ENCODE results near the gene KDM4C.

Gene KDM4C

GRCh38 chr9:6845128-6845826 lies 87.5 kb downstream of the KDM4C start:
- Histone ChIP-seq H3F3A (ENCODE audit: insufficient read depth, low read length) (no peaks in the 10 kb centered on the region), H3K4me2 (ENCODE audit: low read length) (no peak overlapping the region), H3K36me3 (ENCODE audit: insufficient read depth, low read length) (peaks cover 12% of the 10 kb centered on the region; the same call in 1 of the 2 replicates), H3K79me2 (ENCODE audit: insufficient read depth, low read length) (no peaks in the 10 kb centered on the region), H3K4me1 (ENCODE audit: insufficient read depth, low read length, severe bottlenecking) (no peaks in the 10 kb centered on the region), H3K27ac (ENCODE audit: low read depth, low read length, poor library complexity, severe bottlenecking) (no peak overlapping the region), H3K9me2 (ENCODE audit: low read depth, low read length) (no peaks in the 10 kb centered on the region), H2AFZ (ENCODE audit: low read length) (no peak overlapping the region), H3K4me3 (ENCODE audit: low read depth, low read length, poor library complexity, severe bottlenecking) (no peak overlapping the region), H3K27me3 (ENCODE audit: insufficient read depth, low read length) (no peaks in the 10 kb centered on the region), H3K9ac (ENCODE audit: low read length) (no peak overlapping the region), H3K9me3 (ENCODE audit: low read length) (no peaks in the 10 kb centered on the region), H4K20me1 (ENCODE audit: insufficient read depth, low read length) (no peaks in the 10 kb centered on the region)
- no peak for TF ChIP-seq CTCF (IDR thresholded peaks at IDR 0.05; ENCODE audit: low read length)
- TF ChIP-seq EZH2 (IDR thresholded peaks at IDR 0.05; ENCODE audit: borderline replicate concordance, low read length): no peak

GRCh38 chr9:6845880-6846279 lies 88.1 kb downstream of the KDM4C start:
- Histone ChIP-seq H3K79me2 (ENCODE audit: insufficient read depth, low read length) (no peaks in the 10 kb centered on the region), H3F3A (ENCODE audit: insufficient read depth, low read length) (no peaks in the 10 kb centered on the region), H3K9ac (ENCODE audit: low read length) (no peak overlapping the region), H3K9me2 (ENCODE audit: low read depth, low read length) (no peaks in the 10 kb centered on the region), H3K27ac (ENCODE audit: low read depth, low read length, poor library complexity, severe bottlenecking) (no peak overlapping the region), H4K20me1 (ENCODE audit: insufficient read depth, low read length) (no peaks in the 10 kb centered on the region), H3K36me3 (ENCODE audit: insufficient read depth, low read length) (peaks cover 13% of the 10 kb centered on the region; the same call in 1 of the 2 replicates), H3K4me1 (ENCODE audit: insufficient read depth, low read length, severe bottlenecking) (no peaks in the 10 kb centered on the region), H3K4me2 (ENCODE audit: low read length) (no peak overlapping the region), H3K4me3 (ENCODE audit: low read depth, low read length, poor library complexity, severe bottlenecking) (no peak overlapping the region), H3K9me3 (ENCODE audit: low read length) (no peaks in the 10 kb centered on the region), H3K27me3 (ENCODE audit: insufficient read depth, low read length) (no peaks in the 10 kb centered on the region), H2AFZ (ENCODE audit: low read length) (no peak overlapping the region)
- TF ChIP-seq EZH2 (IDR thresholded peaks at IDR 0.05; ENCODE audit: borderline replicate concordance, low read length) (no peak), CTCF (IDR thresholded peaks at IDR 0.05; ENCODE audit: low read length) (no peak)

- no peak overlapping the region for H3K4me2 ChIP-seq (ENCODE audit: low read length)
- H3K27me3 ChIP-seq (ENCODE audit: insufficient read depth, low read length): no peaks in the 10 kb centered on the region
- no peaks in the 10 kb centered on the region for H3K79me2 ChIP-seq (ENCODE audit: insufficient read depth, low read length)
- H3K27ac ChIP-seq (ENCODE audit: low read depth, low read length, poor library complexity, severe bottlenecking): no peak overlapping the region
- H3K9me2 ChIP-seq (ENCODE audit: low read depth, low read length): no peaks in the 10 kb centered on the region
- H3K9me3 ChIP-seq (ENCODE audit: low read length): no peaks in the 10 kb centered on the region
- no peak overlapping the region for H3K9ac ChIP-seq (ENCODE audit: low read length)
- peaks cover 36% of the 10 kb centered on the region; the same call in 1 of the 2 replicates for H3K36me3 ChIP-seq (ENCODE audit: insufficient read depth, low read length)
- no peak overlapping the region for H3K4me3 ChIP-seq (ENCODE audit: low read depth, low read length, poor library complexity, severe bottlenecking)
- no peaks in the 10 kb centered on the region for H4K20me1 ChIP-seq (ENCODE audit: insufficient read depth, low read length)
- no peaks in the 10 kb centered on the region for H3F3A ChIP-seq (ENCODE audit: insufficient read depth, low read length)
- no peak overlapping the region for H2AFZ ChIP-seq (ENCODE audit: low read length)
- no peaks in the 10 kb centered on the region for H3K4me1 ChIP-seq (ENCODE audit: insufficient read depth, low read length, severe bottlenecking)
- no peak for TF ChIP-seq CTCF (IDR thresholded peaks at IDR 0.05; ENCODE audit: low read length)
- no peak for TF ChIP-seq EZH2 (IDR thresholded peaks at IDR 0.05; ENCODE audit: borderline replicate concordance, low read length)
Measured at GRCh38 chr9:6852243-6852963, 94.6 kb downstream of the KDM4C start.
